Activated T-helper 17 cell treated with anti-CD3 and anti-CD28 coated beads, Interleukin-2, amount 50 U/mL, for 72 hours (primary cell): ENCODE data around the gene TLE4. TPM values are rescaled to one million over a fixed set of nuclear protein-coding genes. Genes with fewer than 3 reads are reported as not detected.

ENCODE experiments used
- ATAC-seq: fragments of 150-1000 bp; cut with Tn5 transposase; replicated peaks from 2 replicates; pipeline ENCODE4 v1.10.0; 2021; ENCODE audit warnings: mild to moderate bottlenecking, moderate library complexity
- H3K27ac Mint-ChIP-seq: one replicate; pipeline ENCODE4 v1.8.0; 2022; ENCODE audit warnings: mixed read lengths
- H3K27me3 Mint-ChIP-seq: one replicate; pipeline ENCODE4 v1.8.0; 2022; ENCODE audit warnings: mixed read lengths
- H3K36me3 Mint-ChIP-seq: one replicate; pipeline ENCODE4 v1.8.0; 2022; ENCODE audit warnings: low read depth, mild to moderate bottlenecking, mixed read lengths
- H3K4me1 Mint-ChIP-seq: one replicate; pipeline ENCODE4 v1.8.0; 2022; ENCODE audit warnings: mixed read lengths
- H3K4me3 Mint-ChIP-seq: one replicate; pipeline ENCODE4 v1.8.0; 2022; ENCODE audit warnings: mild to moderate bottlenecking, mixed read lengths
- H3K9me3 Mint-ChIP-seq: one replicate; pipeline ENCODE4 v1.8.0; 2022; ENCODE audit warnings: mixed read lengths
- total RNA-seq, 2 donors: library from RNA; stranded (reverse); gene quantifications; one replicate each; pipeline ENCODE4 v1.2.3, GENCODE V29; 2022

Gene TLE4
- total RNA-seq, 2 donors from 2014 or later: 17.4 to 19.3 TPM

DNA sequence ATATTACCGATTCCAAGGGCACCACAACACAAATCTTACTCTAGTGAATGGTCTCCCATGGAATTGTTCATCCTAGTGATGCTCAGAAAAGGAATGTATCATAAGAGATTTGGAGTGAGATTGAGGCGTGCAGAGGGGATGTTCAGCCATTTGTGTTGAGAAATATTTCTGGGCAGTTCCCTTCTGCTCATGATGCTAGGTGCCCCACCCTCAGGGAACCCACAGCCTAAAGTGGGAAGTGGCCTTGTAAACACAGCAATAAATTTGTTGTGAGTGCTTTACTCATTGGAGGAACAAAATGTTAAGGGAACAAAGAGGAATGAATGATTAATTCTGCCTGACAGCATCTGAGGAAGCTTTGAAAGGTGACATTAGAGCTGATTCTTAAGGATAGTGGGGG, 129.9 kb downstream of the TLE4 start:
- Mint-ChIP-seq H3K4me3 (no peak overlapping the region), H3K4me1 (no peaks in the 10 kb centered on the region), H3K27me3 (no peaks in the 10 kb centered on the region), H3K36me3 (peaks cover 30% of the 10 kb centered on the region), H3K27ac (no peak overlapping the region), H3K9me3 (no peaks in the 10 kb centered on the region)
- ATAC-seq: no peak

DNA sequence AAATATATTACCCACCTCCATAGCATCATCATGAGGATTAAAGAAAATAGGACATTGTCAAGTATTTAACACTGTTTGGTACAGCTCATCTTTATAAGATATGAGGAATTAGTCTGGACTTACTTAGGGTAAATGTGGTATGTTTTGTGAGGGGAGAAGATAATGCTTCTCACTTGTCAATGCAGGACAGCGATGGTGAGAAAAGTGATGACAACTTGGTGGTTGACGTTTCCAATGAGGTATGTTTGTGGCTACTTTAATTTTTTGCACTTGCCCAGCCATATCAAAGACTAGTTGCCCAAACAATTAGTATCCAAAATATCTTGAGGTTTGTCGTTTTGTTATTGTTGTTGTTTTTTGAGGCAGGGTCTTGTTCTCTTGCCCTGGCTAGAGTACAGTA, 133.9 kb downstream of the TLE4 start:
- ATAC-seq: no peak
- no peak overlapping the region for H3K27ac Mint-ChIP-seq
- H3K4me1 Mint-ChIP-seq: peaks cover 10% of the 10 kb centered on the region
- no peak overlapping the region for H3K4me3 Mint-ChIP-seq
- peaks cover 68% of the 10 kb centered on the region for H3K36me3 Mint-ChIP-seq
- H3K9me3 Mint-ChIP-seq: no peaks in the 10 kb centered on the region
- no peaks in the 10 kb centered on the region for H3K27me3 Mint-ChIP-seq

GRCh38 chr9:79706512-79706911, 134.7 kb downstream of the TLE4 start:
- no peak overlapping the region for H3K27ac Mint-ChIP-seq
- ATAC-seq: no peak
- peaks cover 11% of the 10 kb centered on the region for H3K4me1 Mint-ChIP-seq
- H3K4me3 Mint-ChIP-seq: no peak overlapping the region
- H3K9me3 Mint-ChIP-seq: no peaks in the 10 kb centered on the region
- no peaks in the 10 kb centered on the region for H3K27me3 Mint-ChIP-seq
- H3K36me3 Mint-ChIP-seq: peaks cover 73% of the 10 kb centered on the region

- no peak for ATAC-seq
- H3K9me3 Mint-ChIP-seq: no peaks in the 10 kb centered on the region
- H3K27me3 Mint-ChIP-seq: no peaks in the 10 kb centered on the region
- H3K36me3 Mint-ChIP-seq: peaks cover 82% of the 10 kb centered on the region
- H3K27ac Mint-ChIP-seq: no peak overlapping the region
- H3K4me1 Mint-ChIP-seq: peaks cover 14% of the 10 kb centered on the region
- H3K4me3 Mint-ChIP-seq: no peak overlapping the region
Observed at GRCh38 chr9:79707589-79707988, 135.8 kb downstream of the TLE4 start.

GRCh38 chr9:79708541-79708940, 136.8 kb downstream of the TLE4 start:
- peaks cover 14% of the 10 kb centered on the region for H3K4me1 Mint-ChIP-seq
- no peak overlapping the region for H3K27ac Mint-ChIP-seq
- ATAC-seq: no peak
- H3K4me3 Mint-ChIP-seq: no peak overlapping the region
- H3K9me3 Mint-ChIP-seq: no peaks in the 10 kb centered on the region
- H3K36me3 Mint-ChIP-seq: peaks cover 89% of the 10 kb centered on the region
- no peaks in the 10 kb centered on the region for H3K27me3 Mint-ChIP-seq

- ATAC-seq: no peak
- Mint-ChIP-seq H3K27me3 (no peaks in the 10 kb centered on the region), H3K4me3 (no peak overlapping the region), H3K4me1 (peaks cover 14% of the 10 kb centered on the region), H3K36me3 (peaks cover 87% of the 10 kb centered on the region), H3K9me3 (no peaks in the 10 kb centered on the region), H3K27ac (no peak overlapping the region)
Observed at GRCh38 chr9:79709743-79710674, 138.2 kb downstream of the TLE4 start.

DNA sequence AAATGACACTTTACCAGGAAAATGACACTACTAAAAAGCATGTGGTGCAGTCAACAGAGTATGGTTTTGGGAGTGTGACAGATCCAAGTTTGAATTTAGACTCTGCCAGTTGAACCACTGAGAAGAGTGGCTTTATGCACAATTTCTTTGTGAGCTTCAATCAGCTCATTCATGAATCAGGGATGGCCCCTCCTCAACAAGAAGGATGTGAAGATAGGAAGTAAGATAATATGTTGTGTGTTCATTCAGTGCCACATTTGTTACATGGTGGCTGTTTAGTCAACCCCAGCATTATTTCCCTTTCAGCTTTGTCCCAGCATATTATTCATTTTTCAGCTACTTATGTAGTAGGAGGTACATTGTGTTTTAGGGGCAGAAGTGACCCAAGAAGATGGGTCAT, 140.1 kb downstream of the TLE4 start:
- Mint-ChIP-seq H3K36me3 (peaks cover 68% of the 10 kb centered on the region), H3K27ac (no peak overlapping the region), H3K9me3 (no peaks in the 10 kb centered on the region), H3K4me3 (no peak overlapping the region), H3K4me1 (peaks cover 14% of the 10 kb centered on the region), H3K27me3 (no peaks in the 10 kb centered on the region)
- no peak for ATAC-seq

DNA sequence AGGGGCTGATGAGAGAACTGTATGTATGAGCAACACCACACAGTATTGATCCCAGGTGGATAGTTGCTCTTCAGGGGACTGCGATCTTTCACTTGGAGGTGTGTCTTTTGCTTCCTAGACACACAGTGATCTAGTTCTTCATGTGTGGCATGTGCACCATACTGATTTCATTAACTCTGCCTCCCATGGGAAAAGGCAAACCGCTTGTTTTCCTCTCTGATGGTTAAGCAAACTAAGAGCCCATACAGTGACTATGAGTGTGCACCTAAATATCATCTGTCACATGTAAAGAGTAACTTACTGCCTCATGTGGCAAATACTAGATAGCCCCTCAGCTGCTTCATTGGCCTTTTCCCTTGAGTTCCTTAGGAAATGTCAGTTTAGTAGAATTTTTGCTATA, 147.3 kb downstream of the TLE4 start:
- H3K4me1 Mint-ChIP-seq: no peaks in the 10 kb centered on the region
- peaks cover 7% of the 10 kb centered on the region for H3K36me3 Mint-ChIP-seq
- H3K4me3 Mint-ChIP-seq: no peak overlapping the region
- H3K9me3 Mint-ChIP-seq: no peaks in the 10 kb centered on the region
- no peak overlapping the region for H3K27ac Mint-ChIP-seq
- ATAC-seq: no peak
- no peaks in the 10 kb centered on the region for H3K27me3 Mint-ChIP-seq

DNA sequence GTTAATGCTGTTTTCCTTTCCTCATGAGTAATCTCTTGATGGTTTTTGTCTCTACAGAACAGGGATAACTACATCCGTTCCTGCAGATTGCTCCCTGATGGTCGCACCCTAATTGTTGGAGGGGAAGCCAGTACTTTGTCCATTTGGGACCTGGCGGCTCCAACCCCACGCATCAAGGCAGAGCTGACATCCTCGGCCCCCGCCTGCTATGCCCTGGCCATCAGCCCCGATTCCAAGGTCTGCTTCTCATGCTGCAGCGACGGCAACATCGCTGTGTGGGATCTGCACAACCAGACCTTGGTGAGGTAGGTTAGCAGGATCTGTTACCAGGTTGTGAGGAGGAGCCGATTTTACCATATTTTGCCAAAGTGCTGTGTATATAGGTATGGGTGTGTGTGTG, 148.2 kb downstream of the TLE4 start:
- ATAC-seq: no peak
- no peaks in the 10 kb centered on the region for H3K4me1 Mint-ChIP-seq

DNA sequence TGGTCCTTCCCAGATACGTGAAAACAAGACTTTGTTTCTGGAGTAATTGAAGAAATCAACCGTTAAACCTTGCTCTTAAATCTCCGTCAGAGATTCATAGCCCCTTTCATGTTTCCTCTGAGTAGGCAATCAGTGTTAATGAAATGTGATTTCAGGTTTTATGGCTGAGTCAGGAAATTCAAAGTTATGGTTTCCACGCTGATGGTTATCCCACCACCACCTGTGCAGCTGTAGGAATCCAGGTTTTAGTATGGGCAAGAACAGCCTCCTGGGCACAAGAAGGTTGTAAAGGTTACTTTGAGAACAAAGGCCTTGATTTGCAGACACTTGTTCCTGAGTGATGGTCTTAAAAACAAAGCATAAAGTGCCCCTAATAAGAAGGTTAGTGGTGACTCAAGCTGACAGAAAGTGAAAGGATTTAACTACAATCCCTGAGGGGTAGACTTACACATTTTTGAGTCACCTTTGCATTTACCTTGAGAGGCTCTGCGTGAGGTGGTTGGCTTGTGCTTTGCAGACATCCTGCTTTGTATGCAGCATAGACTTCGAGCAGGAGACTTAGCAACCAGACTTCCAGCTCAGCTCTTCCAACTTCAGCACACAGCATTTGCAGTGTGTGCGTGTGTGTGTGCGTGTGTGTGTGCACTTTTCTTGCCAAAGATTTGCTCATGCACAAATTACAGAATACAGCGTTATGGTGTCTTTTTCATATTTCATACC, 159.6 kb downstream of the TLE4 start:
- H3K4me1 Mint-ChIP-seq: peaks cover 4% of the 10 kb centered on the region
- no peak overlapping the region for H3K27ac Mint-ChIP-seq
- ATAC-seq: no peak
- peaks cover 10% of the 10 kb centered on the region for H3K36me3 Mint-ChIP-seq
- H3K9me3 Mint-ChIP-seq: peaks cover 16% of the 10 kb centered on the region
- no peaks in the 10 kb centered on the region for H3K27me3 Mint-ChIP-seq
- H3K4me3 Mint-ChIP-seq: no peak overlapping the region

More for the DNA sequence above, 148.2 kb downstream of the TLE4 start:
- Mint-ChIP-seq H3K36me3 (peaks cover 9% of the 10 kb centered on the region), H3K27ac (no peak overlapping the region), H3K4me3 (no peak overlapping the region), H3K9me3 (no peaks in the 10 kb centered on the region), H3K27me3 (no peaks in the 10 kb centered on the region)

DNA sequence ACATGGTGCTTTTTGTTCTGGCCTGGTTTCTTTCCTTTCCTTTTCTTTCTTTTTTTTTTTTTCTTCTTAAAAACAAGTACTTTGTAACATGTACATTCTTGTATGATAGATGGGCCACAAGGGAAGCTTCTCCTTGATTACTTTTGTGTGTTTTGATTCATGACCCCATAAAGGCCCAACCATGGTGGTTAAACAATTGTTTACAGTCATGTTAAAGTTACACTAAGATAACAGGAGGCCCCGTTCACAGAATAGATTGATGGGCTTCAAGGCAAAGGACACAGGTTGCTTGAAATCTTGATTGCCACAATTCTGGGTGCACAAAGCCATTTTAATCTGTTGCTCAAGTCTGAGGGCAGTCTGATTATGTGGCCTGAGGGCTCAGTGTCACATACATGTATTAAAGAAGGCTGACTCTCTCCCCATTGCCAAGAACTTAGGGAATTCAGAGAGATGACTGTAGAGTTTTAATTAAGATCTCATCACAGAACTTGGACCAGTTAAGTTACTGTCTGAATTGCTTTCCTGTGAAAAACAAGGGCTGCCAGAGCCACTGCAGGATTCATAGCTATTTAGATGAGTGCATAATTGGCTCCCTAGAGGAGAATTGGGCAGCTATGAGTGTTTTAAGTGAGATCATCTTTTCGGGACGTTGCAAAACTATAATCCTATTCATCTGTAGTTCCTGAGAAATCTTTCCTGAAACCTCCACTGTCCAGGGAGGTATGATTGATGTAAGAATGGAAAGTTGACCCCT, 163.4 kb downstream of the TLE4 start:
- ATAC-seq: no peak
- Mint-ChIP-seq H3K9me3 (peaks cover 16% of the 10 kb centered on the region), H3K36me3 (no peaks in the 10 kb centered on the region), H3K4me3 (no peak overlapping the region), H3K4me1 (peaks cover 4% of the 10 kb centered on the region), H3K27ac (no peak overlapping the region), H3K27me3 (no peaks in the 10 kb centered on the region)

GRCh38 chr9:79736051-79736450, 164.3 kb downstream of the TLE4 start:
- H3K4me3 Mint-ChIP-seq: no peak overlapping the region
- H3K27me3 Mint-ChIP-seq: no peaks in the 10 kb centered on the region
- peaks cover 4% of the 10 kb centered on the region for H3K4me1 Mint-ChIP-seq

DNA sequence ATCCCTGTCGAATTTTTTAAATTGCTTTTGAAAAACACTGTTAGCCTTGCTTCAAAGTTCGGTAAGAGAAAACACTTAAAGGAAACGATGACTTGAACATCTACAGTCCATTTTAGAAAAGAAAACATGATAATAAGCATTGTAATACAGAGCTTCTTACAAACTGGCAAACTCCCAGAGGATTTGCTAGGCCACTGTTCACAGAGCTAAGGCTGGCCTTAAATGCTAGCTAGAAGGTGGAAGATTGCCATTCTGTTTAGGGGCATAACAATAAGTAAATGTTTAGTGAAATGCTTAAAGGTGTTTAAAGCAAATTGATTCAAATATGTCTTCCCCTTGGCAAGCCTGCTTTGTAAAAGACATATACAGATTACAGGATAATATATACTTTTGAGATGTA, 169.6 kb downstream of the TLE4 start:
- no peaks in the 10 kb centered on the region for H3K27me3 Mint-ChIP-seq
- no peak overlapping the region for H3K27ac Mint-ChIP-seq
- H3K36me3 Mint-ChIP-seq: no peaks in the 10 kb centered on the region

More at GRCh38 chr9:79736051-79736450, 164.3 kb downstream of the TLE4 start:
- ATAC-seq: no peak
- Mint-ChIP-seq H3K9me3 (peaks cover 16% of the 10 kb centered on the region), H3K27ac (no peak overlapping the region), H3K36me3 (no peaks in the 10 kb centered on the region)

DNA sequence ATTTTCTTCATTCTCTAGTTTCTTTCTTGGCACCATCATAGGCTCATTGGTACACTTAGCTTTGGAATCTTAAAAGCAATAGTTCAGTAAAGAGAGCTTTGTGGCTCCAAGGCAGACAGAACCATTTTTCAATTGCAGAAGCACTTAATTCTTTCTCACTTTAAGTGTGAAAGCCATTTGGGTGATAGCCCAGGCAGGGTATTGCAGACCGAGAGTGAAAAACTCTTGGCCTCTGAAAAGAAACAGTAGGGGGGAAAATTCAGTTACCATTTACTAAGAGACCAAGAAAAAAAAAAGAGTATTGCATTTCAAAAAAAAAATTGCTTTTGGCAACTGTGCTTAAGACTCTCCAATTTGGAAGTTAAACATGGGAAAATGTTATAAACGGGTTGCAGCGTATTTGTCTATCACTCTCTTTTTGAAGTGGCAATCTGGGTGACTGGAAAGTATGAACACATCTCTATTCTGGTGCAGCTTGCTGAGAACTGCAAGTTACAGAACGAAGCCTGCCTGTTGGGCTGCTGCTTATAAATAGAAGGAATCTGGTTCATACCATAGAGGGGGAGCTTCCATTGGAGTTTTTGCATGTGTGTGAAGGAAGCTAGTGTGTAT, 170.5 kb downstream of the TLE4 start:
- no peaks in the 10 kb centered on the region for H3K4me1 Mint-ChIP-seq
- ATAC-seq: no peak
- no peak overlapping the region for H3K4me3 Mint-ChIP-seq
- no peaks in the 10 kb centered on the region for H3K27me3 Mint-ChIP-seq
- no peak overlapping the region for H3K27ac Mint-ChIP-seq
- no peaks in the 10 kb centered on the region for H3K36me3 Mint-ChIP-seq
- H3K9me3 Mint-ChIP-seq: no peaks in the 10 kb centered on the region

More for the DNA sequence above, 169.6 kb downstream of the TLE4 start:
- ATAC-seq: no peak
- no peak overlapping the region for H3K4me3 Mint-ChIP-seq
- H3K4me1 Mint-ChIP-seq: no peaks in the 10 kb centered on the region
- H3K9me3 Mint-ChIP-seq: no peaks in the 10 kb centered on the region
